Measurements from ENCODE around the gene STT3A. TPM values are rescaled to one million over a fixed set of nuclear protein-coding genes. Genes with fewer than 3 reads are reported as not detected.

The STT3A gene
- total RNA-seq, 2 experiments from 2014 or later = 35.1 to 38.6 TPM

DNA sequence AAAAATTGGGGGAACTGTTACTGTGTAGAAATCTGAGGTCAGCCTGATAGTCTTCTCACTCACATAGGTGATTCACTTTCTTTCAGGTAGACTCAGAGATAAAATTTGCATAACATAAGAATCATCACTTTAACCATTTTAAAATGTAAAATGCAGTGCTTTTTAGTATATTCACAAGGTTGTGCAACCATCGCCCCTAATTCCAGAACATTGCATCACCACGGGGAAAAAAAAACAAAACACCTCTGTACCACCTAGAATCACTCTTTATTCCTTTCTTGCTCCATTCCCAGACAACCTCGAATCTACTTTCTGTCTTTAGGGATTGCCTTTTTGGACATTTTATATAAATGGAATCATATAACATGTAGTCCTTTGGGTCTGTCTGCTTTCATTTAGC is 53.2 kb downstream of the STT3A start:
- peaks cover 7% of the 10 kb centered on the region for H3K4me1 Mint-ChIP-seq (ENCODE audit: low read depth)
- no peaks in the 10 kb centered on the region for H3K36me3 ChIP-seq (ENCODE audit: insufficient read depth, low read length)
- H3K27ac Mint-ChIP-seq = no peak overlapping the region

DNA sequence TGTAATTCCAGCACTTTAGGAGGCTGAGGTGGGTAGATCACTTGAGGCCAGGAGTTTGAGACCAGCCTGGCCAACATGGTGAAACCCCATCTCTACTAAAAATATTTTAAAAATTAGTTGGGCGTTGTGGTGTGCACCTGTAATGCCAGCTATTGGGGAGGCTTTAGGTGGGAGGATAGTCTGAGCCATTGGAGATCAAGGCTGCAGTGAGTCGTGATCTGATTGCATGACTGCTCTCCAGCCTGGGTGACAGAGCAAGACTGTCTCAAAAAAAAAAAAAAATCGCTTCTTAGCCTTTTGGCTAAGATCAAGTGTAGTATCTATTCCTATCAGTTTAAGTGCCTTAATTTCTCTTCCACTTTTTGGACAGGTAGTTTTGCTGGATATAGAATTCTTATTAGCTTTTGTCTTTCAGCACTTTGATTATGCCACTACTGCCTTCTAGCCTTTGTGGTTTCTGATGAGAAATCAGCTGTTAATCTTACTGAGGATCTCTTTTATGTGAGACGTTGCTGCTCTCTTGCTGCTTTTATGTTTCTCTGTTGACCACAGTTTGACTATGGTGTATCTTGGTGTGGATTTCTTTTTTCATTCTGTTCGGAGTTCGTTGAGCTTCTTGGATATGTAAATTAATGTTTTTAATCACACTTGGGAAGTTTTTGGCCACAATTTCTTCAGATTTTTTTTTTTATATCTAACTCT is 57.0 kb downstream of the STT3A start:
- H3K4me1 ChIP-seq (ENCODE audit: insufficient read depth, low read length) = no peaks in the 10 kb centered on the region
- no peak overlapping the region for H3K27ac ChIP-seq (ENCODE audit: low read depth in 1 of 2, low read length in 2 of 2)
- TF ChIP-seq, protein P1, sequence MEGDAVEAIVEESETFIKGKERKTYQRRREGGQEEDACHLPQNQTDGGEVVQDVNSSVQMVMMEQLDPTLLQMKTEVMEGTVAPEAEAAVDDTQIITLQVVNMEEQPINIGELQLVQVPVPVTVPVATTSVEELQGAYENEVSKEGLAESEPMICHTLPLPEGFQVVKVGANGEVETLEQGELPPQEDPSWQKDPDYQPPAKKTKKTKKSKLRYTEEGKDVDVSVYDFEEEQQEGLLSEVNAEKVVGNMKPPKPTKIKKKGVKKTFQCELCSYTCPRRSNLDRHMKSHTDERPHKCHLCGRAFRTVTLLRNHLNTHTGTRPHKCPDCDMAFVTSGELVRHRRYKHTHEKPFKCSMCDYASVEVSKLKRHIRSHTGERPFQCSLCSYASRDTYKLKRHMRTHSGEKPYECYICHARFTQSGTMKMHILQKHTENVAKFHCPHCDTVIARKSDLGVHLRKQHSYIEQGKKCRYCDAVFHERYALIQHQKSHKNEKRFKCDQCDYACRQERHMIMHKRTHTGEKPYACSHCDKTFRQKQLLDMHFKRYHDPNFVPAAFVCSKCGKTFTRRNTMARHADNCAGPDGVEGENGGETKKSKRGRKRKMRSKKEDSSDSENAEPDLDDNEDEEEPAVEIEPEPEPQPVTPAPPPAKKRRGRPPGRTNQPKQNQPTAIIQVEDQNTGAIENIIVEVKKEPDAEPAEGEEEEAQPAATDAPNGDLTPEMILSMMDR (IDR thresholded peaks at IDR 0.05) = no peak
- Mint-ChIP-seq H3K4me3 (no peak overlapping the region), H3K36me3 (ENCODE audit: low read depth) (no peaks in the 10 kb centered on the region), H3K9me3 (no peaks in the 10 kb centered on the region), H3K27me3 (no peaks in the 10 kb centered on the region), H3K4me1 (ENCODE audit: low read depth) (peaks cover 7% of the 10 kb centered on the region), H3K27ac (no peak overlapping the region)
- CTCF ChIA-PET = interaction anchor here (0.7 kb wide), 1 partner anchor 16 kb away, joined by 3 read pairs; no protein-coding TSS in a partner anchor
- no peaks in the 10 kb centered on the region for H3K36me3 ChIP-seq (ENCODE audit: insufficient read depth, low read length)
- no peaks in the 10 kb centered on the region for H3K9me3 ChIP-seq (ENCODE audit: control insufficient read depth in 1 of 2, insufficient read depth in 1 of 2, low read length in 2 of 2)
- H3K27me3 ChIP-seq (ENCODE audit: control insufficient read depth in 1 of 2, insufficient read depth in 2 of 2, low read length in 2 of 2) = no peaks in the 10 kb centered on the region
- ATAC-seq (ENCODE audit: poor library complexity) = no peak
- POLR2A ChIA-PET = interaction anchor here (0.6 to 0.7 kb wide), 2 partner anchors 57 to 261 kb away, joined by 3 to 4 read pairs; partner anchors contain the start of gene STT3A
- no peak overlapping the region for H3K4me3 ChIP-seq (ENCODE audit: low read length)
- DNase-seq = peak in 3 of 14 experiments; percentile 7 to 27 (median 24)
- intact Hi-C loops (cut with DNase I, micrococcal nuclease) = no loop called here

More for the DNA sequence above, 53.2 kb downstream of the STT3A start:
- ChIA-PET POLR2A (no interaction called here), CTCF (no interaction called here)
- ATAC-seq (ENCODE audit: poor library complexity) (no peak), DNase-seq (no peak)
- H3K9me3 Mint-ChIP-seq = no peaks in the 10 kb centered on the region
- H3K27me3 Mint-ChIP-seq = no peaks in the 10 kb centered on the region
- H3K4me3 ChIP-seq (ENCODE audit: low read length) = no peak overlapping the region
- no peaks in the 10 kb centered on the region for H3K9me3 ChIP-seq (ENCODE audit: control insufficient read depth in 1 of 2, insufficient read depth in 1 of 2, low read length in 2 of 2)
- H3K4me1 ChIP-seq (ENCODE audit: insufficient read depth, low read length) = no peaks in the 10 kb centered on the region
- H3K27me3 ChIP-seq (ENCODE audit: control insufficient read depth in 1 of 2, insufficient read depth in 2 of 2, low read length in 2 of 2) = no peaks in the 10 kb centered on the region
- intact Hi-C loops (cut with DNase I, micrococcal nuclease) = no loop called here
- H3K4me3 Mint-ChIP-seq = no peak overlapping the region
- no peak overlapping the region for H3K27ac ChIP-seq (ENCODE audit: low read depth in 1 of 2, low read length in 2 of 2)
- TF ChIP-seq, protein P1 (IDR thresholded peaks at IDR 0.05) = no peak
- no peaks in the 10 kb centered on the region for H3K36me3 Mint-ChIP-seq (ENCODE audit: low read depth)

DNA sequence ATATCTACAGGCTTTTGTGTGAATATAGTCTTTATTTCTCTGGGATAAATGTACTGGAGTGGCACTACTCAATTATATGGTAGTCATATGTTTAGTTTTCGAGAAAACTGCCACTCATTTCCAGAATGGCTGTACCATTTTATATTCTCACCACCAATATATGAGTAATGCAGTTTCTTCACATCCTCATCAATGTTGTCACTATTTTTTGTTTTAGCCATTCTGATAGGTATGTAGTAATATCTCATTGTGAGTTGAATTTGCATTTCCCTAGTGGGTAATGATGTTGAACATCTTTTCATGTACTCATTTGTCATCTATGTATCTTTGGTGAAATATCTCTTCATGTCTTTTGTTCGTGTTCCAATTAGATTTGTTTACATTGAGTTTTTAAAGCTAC is 70.0 kb downstream of the STT3A start:
- ATAC-seq (ENCODE audit: poor library complexity) = no peak
- Mint-ChIP-seq H3K9me3 (peaks cover 6% of the 10 kb centered on the region), H3K27ac (no peak overlapping the region), H3K4me1 (ENCODE audit: low read depth) (no peaks in the 10 kb centered on the region), H3K27me3 (no peaks in the 10 kb centered on the region), H3K4me3 (no peak overlapping the region), H3K36me3 (ENCODE audit: low read depth) (no peaks in the 10 kb centered on the region)
- ChIA-PET POLR2A (no interaction called here), CTCF (interaction anchor here (0.6 kb wide), 1 partner anchor 29 kb away, joined by 3 read pairs; no protein-coding TSS in a partner anchor)
- no peak for DNase-seq
- no peaks in the 10 kb centered on the region for H3K4me1 ChIP-seq (ENCODE audit: insufficient read depth, low read length)
- TF ChIP-seq, protein P1 (IDR thresholded peaks at IDR 0.05) = no peak
- intact Hi-C loops (cut with DNase I, micrococcal nuclease) = no loop called here
- no peaks in the 10 kb centered on the region for H3K27me3 ChIP-seq (ENCODE audit: control insufficient read depth in 1 of 2, insufficient read depth in 2 of 2, low read length in 2 of 2)
- H3K9me3 ChIP-seq (ENCODE audit: control insufficient read depth in 1 of 2, insufficient read depth in 1 of 2, low read length in 2 of 2) = no peaks in the 10 kb centered on the region
- no peaks in the 10 kb centered on the region for H3K36me3 ChIP-seq (ENCODE audit: insufficient read depth, low read length)
- no peak overlapping the region for H3K27ac ChIP-seq (ENCODE audit: low read depth in 1 of 2, low read length in 2 of 2)
- no peak overlapping the region for H3K4me3 ChIP-seq (ENCODE audit: low read length)
